Hematopoietic multipotent progenitor cell (in vitro differentiated cells): Measurements from ENCODE around the gene MAL. TPM values are rescaled to one million over a fixed set of nuclear protein-coding genes. Genes with fewer than 3 reads are reported as not detected.

Source experiments
- DNase-seq, 3 donors: peaks; one replicate each; pipeline ENCODE4 v3.0.0-alpha.2; 2011 to 2015; ENCODE audit warnings: low read depth in 2 of 3, low spot score in 2 of 3
- total RNA-seq: library from RNA; depleted of rRNA; stranded (reverse); fragments of >200 nt; gene quantifications from one replicate; pipeline ENCODE4 v1.2.3, GENCODE V29; 2012

The MAL gene
- total RNA-seq, 1 donor = 0.54 TPM

GRCh38 chr2:95046371-95047112, 21.0 kb downstream of the MAL start:
- no peak for DNase-seq

GRCh38 chr2:95047629-95048510, 22.4 kb downstream of the MAL start:
- DNase-seq = no peak

- DNase-seq = no peak
Observed at GRCh38 chr2:95048825-95049682, 23.5 kb downstream of the MAL start.

- no peak for DNase-seq
Observed at GRCh38 chr2:95049683-95049955, 24.1 kb downstream of the MAL start.

GRCh38 chr2:95049961-95050360, 24.5 kb downstream of the MAL start:
- DNase-seq = no peak

GRCh38 chr2:95050385-95051300, 25.1 kb downstream of the MAL start:
- DNase-seq = no peak

- DNase-seq = no peak
Observed at GRCh38 chr2:95051626-95052025, 26.1 kb downstream of the MAL start.

- no peak for DNase-seq
Observed at GRCh38 chr2:95052307-95052706, 26.8 kb downstream of the MAL start.

- DNase-seq = no peak
Observed at GRCh38 chr2:95052804-95053479, 27.4 kb downstream of the MAL start.

GRCh38 chr2:95053543-95053942, 28.0 kb downstream of the MAL start:
- DNase-seq = peak in 2 of 3 donors; percentile 29 to 42

- DNase-seq = peak in 1 of 3 donors; percentile 45
Observed at GRCh38 chr2:95054016-95054415, 28.5 kb downstream of the MAL start.

- no peak for DNase-seq
Observed at GRCh38 chr2:95055262-95055661, 29.8 kb downstream of the MAL start.

- DNase-seq = no peak
Observed at GRCh38 chr2:95056044-95056443, 30.5 kb downstream of the MAL start.

- no peak for DNase-seq
Observed at GRCh38 chr2:95056461-95057459, 31.3 kb downstream of the MAL start.

- no peak for DNase-seq
Observed at GRCh38 chr2:95057535-95058370, 32.2 kb downstream of the MAL start.

- DNase-seq = no peak
Observed at GRCh38 chr2:95058466-95058988, 33.0 kb downstream of the MAL start.

GRCh38 chr2:95058989-95059641, 33.6 kb downstream of the MAL start:
- no peak for DNase-seq
